H1 (cell line): ENCODE results near the gene INAVA. TPM values are rescaled to one million over a fixed set of nuclear protein-coding genes. Genes with fewer than 3 reads are reported as not detected.

Experiments used
- CTCF ChIA-PET: fragments of 300-600 bp; sonication (Branson Sonifier 250); formaldehyde crosslinking; loops from one replicate; lab custom pipeline; 2021; ENCODE audit not compliant: partially characterized antibody; lab: Charles Lee
- POLR2A ChIA-PET: fragments of 300-600 bp; sonication (Branson Sonifier 250); formaldehyde crosslinking; loops from one replicate; lab custom pipeline; 2021; ENCODE audit warnings: inconsistent platforms; ENCODE audit not compliant: partially characterized antibody; lab: Charles Lee
- DNase-seq, 2 experiments: peaks; one replicate each; pipeline versions ENCODE4 v3.0.0 to v3.0.0-alpha.2; 2010 to 2022; ENCODE audit warnings: low spot score in 2 of 2, low read depth in 1 of 2, mixed read lengths in 1 of 2
- FAIRE-seq: peaks from 2 replicates; lab custom pipeline; 2011; peaks lifted over from hg19 to GRCh38; lab: Jason Lieb, UNC
- H2AFZ ChIP-seq: 2 replicates; pipeline ENCODE4 v1.8.1; 2012; ENCODE audit warnings: low read length, inconsistent platforms
- H2AK5ac ChIP-seq: 2 replicates; pipeline ENCODE4 v1.6.1; 2013; ENCODE audit warnings: low read depth, low read length
- H2BK120ac ChIP-seq: replicated peaks from 2 replicates; pipeline ENCODE3; 2013; ENCODE audit warnings: low read depth, low read length, inconsistent platforms
- H2BK12ac ChIP-seq: 2 replicates; pipeline ENCODE4 v1.6.1; 2013; ENCODE audit warnings: low read depth, low read length
- H2BK15ac ChIP-seq: 2 replicates; pipeline ENCODE4 v1.6.1; 2013; ENCODE audit warnings: low read length
- H2BK20ac ChIP-seq: 2 replicates; pipeline ENCODE4 v1.6.1; 2013; ENCODE audit warnings: low read length
- H2BK5ac ChIP-seq: 2 replicates; pipeline ENCODE4 v1.6.1; 2013; ENCODE audit warnings: low read depth, low read length
- H3K14ac ChIP-seq: 2 replicates; pipeline ENCODE4 v1.6.1; 2013; ENCODE audit warnings: inconsistent platforms; ENCODE audit not compliant: insufficient read length
- H3K18ac ChIP-seq: 2 replicates; pipeline ENCODE4 v1.6.1; 2013; ENCODE audit warnings: low read length; ENCODE audit errors: extremely low read depth
- H3K23ac ChIP-seq: 2 replicates; pipeline ENCODE4 v1.6.1; 2013; ENCODE audit warnings: inconsistent platforms; ENCODE audit not compliant: insufficient read length
- H3K23me2 ChIP-seq: 2 replicates; pipeline ENCODE4 v1.6.1; 2013; ENCODE audit warnings: low read depth, low read length
- H3K27ac ChIP-seq: 2 replicates; pipeline ENCODE4 v1.6.1; 2011; ENCODE audit warnings: low read depth, low read length, inconsistent platforms
- H3K27me3 ChIP-seq, 4 experiments: replicated peaks in 1 of 4; 1 replicate in 1 of 4; 2 replicates in 3 of 4; pipeline versions ENCODE4 v1.6.1 to v1.8.1; 2011 to 2013; ENCODE audit warnings: low read length in 3 of 4, mild to moderate bottlenecking in 3 of 4, inconsistent platforms in 2 of 4, mixed read lengths in 2 of 4, moderate library complexity in 1 of 4; ENCODE audit not compliant: control insufficient read depth in 3 of 4, insufficient read depth in 3 of 4; ENCODE audit errors: extremely low read depth in 1 of 4
- H3K36me3 ChIP-seq, 4 experiments: 2 replicates each; pipeline versions ENCODE4 v1.6.1 to v1.8.1; 2011 to 2013; ENCODE audit warnings: mild to moderate bottlenecking in 4 of 4, low read length in 3 of 4, moderate library complexity in 2 of 4, control low read depth in 1 of 4, inconsistent platforms in 1 of 4; ENCODE audit not compliant: insufficient read depth in 4 of 4, control insufficient read depth in 2 of 4
- H3K4ac ChIP-seq: replicated peaks from 2 replicates; pipeline ENCODE3; 2013; ENCODE audit warnings: low read length, low read depth, mixed read lengths, inconsistent platforms; ENCODE audit not compliant: insufficient read length
- H3K4me1 ChIP-seq, 4 experiments: replicated peaks in 1 of 4; 1 replicate in 1 of 4; 2 replicates in 3 of 4; pipeline versions ENCODE4 v1.6.1 to v1.8.1; 2011 to 2013; ENCODE audit warnings: low read length in 3 of 4, inconsistent platforms in 2 of 4, mixed read lengths in 1 of 4; ENCODE audit not compliant: insufficient read depth in 4 of 4, control insufficient read depth in 3 of 4
- H3K4me2 ChIP-seq, 2 experiments: 2 replicates each; pipeline versions ENCODE4 v1.6.1 to v1.8.1; 2011 to 2013; ENCODE audit warnings: low read depth in 2 of 2, low read length in 2 of 2, control low read depth in 1 of 2, inconsistent platforms in 1 of 2, mild to moderate bottlenecking in 1 of 2; ENCODE audit not compliant: insufficient read depth in 1 of 2
- H3K4me3 ChIP-seq, 4 experiments: fragments of 200-600, 300-600 bp in 1 of 4; sonication (generic), shearing (Covaris generic), sonication (Bioruptor Twin) in 1 of 4; 2 replicates each; pipeline versions ENCODE4 v1.5.1 to v1.8.1; 2011 to 2016; ENCODE audit warnings: low read length in 4 of 4, low read depth in 3 of 4, control low read depth in 2 of 4, inconsistent platforms in 2 of 4, mild to moderate bottlenecking in 2 of 4, mixed read lengths in 1 of 4, moderate library complexity in 1 of 4; ENCODE audit not compliant: insufficient read depth in 2 of 4; ENCODE audit errors: extremely low read depth in 1 of 4
- H3K56ac ChIP-seq: replicated peaks from 2 replicates; pipeline ENCODE3; 2013; ENCODE audit warnings: low read depth, mild to moderate bottlenecking, mixed read lengths, low read length, inconsistent platforms; ENCODE audit not compliant: insufficient read length
- H3K79me1 ChIP-seq: 2 replicates; pipeline ENCODE4 v1.6.1; 2013; ENCODE audit warnings: low read depth, low read length, control low read depth
- H3K79me2 ChIP-seq, 2 experiments: 2 replicates each; pipeline versions ENCODE4 v1.6.1 to v1.8.1; 2012 to 2013; ENCODE audit warnings: low read length in 2 of 2, mild to moderate bottlenecking in 2 of 2, inconsistent platforms in 1 of 2; ENCODE audit not compliant: insufficient read depth in 2 of 2, control insufficient read depth in 1 of 2
- H3K9ac ChIP-seq, 4 experiments: replicated peaks in 1 of 4; 1 replicate in 1 of 4; 2 replicates in 3 of 4; pipeline versions ENCODE4 v1.6.1 to v1.8.1; 2011 to 2013; ENCODE audit warnings: low read depth in 3 of 4, low read length in 3 of 4, control low read depth in 2 of 4, mild to moderate bottlenecking in 2 of 4, moderate library complexity in 2 of 4, inconsistent platforms in 1 of 4; ENCODE audit errors: extremely low read depth in 1 of 4
- H3K9me3 ChIP-seq, 2 experiments: 2 replicates each; pipeline versions ENCODE4 v1.6.1 to v1.8.1; 2012 to 2013; ENCODE audit warnings: mild to moderate bottlenecking in 2 of 2, moderate library complexity in 2 of 2, control low read depth in 1 of 2, inconsistent platforms in 1 of 2, low read depth in 1 of 2, low read length in 1 of 2, mixed read lengths in 1 of 2; ENCODE audit not compliant: insufficient read depth in 2 of 2
- H4K20me1 ChIP-seq, 2 experiments: replicated peaks in 1 of 2; 2 replicates each; pipeline versions ENCODE3 to v1.8.1; 2011 to 2013; ENCODE audit warnings: inconsistent platforms in 2 of 2, low read length in 2 of 2, mild to moderate bottlenecking in 1 of 2; ENCODE audit not compliant: insufficient read depth in 2 of 2, control insufficient read depth in 1 of 2
- H4K5ac ChIP-seq: 2 replicates; pipeline ENCODE4 v1.6.1; 2013; ENCODE audit warnings: low read length, low read depth, mixed read lengths, inconsistent platforms; ENCODE audit not compliant: insufficient read length
- H4K8ac ChIP-seq: 2 replicates; pipeline ENCODE4 v1.8.0; 2013; ENCODE audit warnings: mild to moderate bottlenecking, moderate library complexity, low read length, inconsistent platforms; ENCODE audit not compliant: insufficient read depth; ENCODE audit errors: extremely low read depth
- H4K91ac ChIP-seq: replicated peaks from 2 replicates; pipeline ENCODE3; 2013; ENCODE audit warnings: low read length, mixed read lengths, inconsistent platforms; ENCODE audit not compliant: insufficient read length
- SP4 ChIP-seq: IDR thresholded peaks from 2 replicates; pipeline ENCODE4 v1.6.1; 2012; ENCODE audit warnings: low read length, inconsistent platforms
- WGBS, 2 experiments: shearing (Covaris generic) in 1 of 2; methylation state at CpG; one replicate each; pipeline versions ENCODE4 v1.1.6 to v1.1.7; 2013 to 2015; ENCODE audit warnings: low lambda C conversion rate in 2 of 2, mixed read lengths in 2 of 2, inconsistent platforms in 1 of 2, low coverage in 1 of 2, missing lambda C conversion rate in 1 of 2; ENCODE audit not compliant: insufficient replicate concordance in 2 of 2, insufficient coverage in 1 of 2, insufficient read length in 1 of 2; ENCODE audit errors: extremely low coverage in 1 of 2, missing lambda C conversion rate in 1 of 2; 5-methylcytosine and 5-hydroxymethylcytosine counted together
- polyA plus RNA-seq, 7 experiments: library from polyadenylated mRNA; depleted of rRNA in 3 of 7; stranded (reverse) in 5 of 7; unstranded in 2 of 7; fragments of >200 nt in 5 of 7; fragments of 200-250 nt in 2 of 7; gene quantifications; 1 replicate in 5 of 7; 2 replicates in 1 of 7; 4 replicates in 1 of 7; pipeline versions ENCODE4 v1.2.1 to v1.2.3, GENCODE V29; 2011 to 2013; ENCODE audit warnings: missing spikeins in 2 of 7, mixed read lengths in 2 of 7
- total RNA-seq: library from RNA; stranded (reverse); fragmentation: NEBNext Ultra II Directional; extraction: Animal tissue kit (Norgen Biotek cat#: 25700); gene quantifications from 2 replicates; pipeline ENCODE4 v1.2.1, GENCODE V29; 2021

Gene INAVA
- total and polyA plus RNA-seq, 2 of the 8 experiments (the other 6 are each of a cell fraction or from before 2014, with no cell fraction given): 46.8 to 49.3 TPM

DNA sequence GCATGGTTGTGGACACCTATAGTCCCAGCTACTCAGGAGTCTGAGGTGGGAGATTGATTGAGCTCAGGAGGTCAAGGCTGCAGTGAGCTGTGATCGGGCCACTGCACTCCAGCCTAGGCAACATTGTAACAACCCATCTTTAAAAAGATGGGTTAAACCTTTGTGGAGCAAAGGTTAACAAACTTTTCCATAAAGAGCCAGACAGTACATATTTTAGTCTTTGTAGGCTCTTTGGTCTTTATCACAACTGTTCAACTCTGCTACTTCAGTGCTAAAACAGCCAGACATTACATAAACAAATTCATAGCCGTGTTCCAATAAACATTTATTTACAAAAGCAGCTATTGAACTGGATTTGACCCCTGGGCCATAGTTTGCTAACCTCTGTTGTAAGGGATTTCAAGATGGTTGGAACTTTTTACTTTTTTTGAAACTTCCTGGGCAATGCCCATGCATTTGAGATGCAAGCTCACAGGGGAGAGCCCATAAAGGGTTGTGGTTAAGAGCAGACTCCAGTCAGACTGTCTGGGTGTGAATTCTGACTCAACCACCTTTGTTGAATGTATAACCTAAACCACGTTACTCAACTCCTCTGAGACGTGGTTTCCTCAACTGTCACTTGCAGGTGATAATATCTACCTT is 10.8 kb downstream of the INAVA start:
- Histone ChIP-seq H3K4me2 (no peak overlapping the region), H3K27me3 (no peaks in the 10 kb centered on the region), H3K23me2 (no peaks in the 10 kb centered on the region), H2AK5ac (no peak overlapping the region), H2BK15ac (no peak overlapping the region), H3K4ac (no peak overlapping the region), H3K9ac (no peak overlapping the region), H3K4me1 (no peaks in the 10 kb centered on the region), H3K4me3 (no peak overlapping the region), H4K8ac (no peak overlapping the region), H2BK12ac (no peak overlapping the region), H2BK120ac (no peak overlapping the region), H2AFZ (no peak overlapping the region), H3K18ac (no peak overlapping the region), H2BK5ac (no peak overlapping the region), H4K91ac (no peak overlapping the region), H2BK20ac (no peak overlapping the region), H3K23ac (no peak overlapping the region), H4K20me1 (peaks cover 0 to 3% of the 10 kb centered on the region in 2 experiments), H3K9me3 (no peaks in the 10 kb centered on the region), H3K79me1 (no peaks in the 10 kb centered on the region), H4K5ac (no peak overlapping the region), H3K27ac (no peak overlapping the region), H3K79me2 (no peaks in the 10 kb centered on the region), H3K56ac (no peak overlapping the region), H3K14ac (no peak overlapping the region), H3K36me3 (peaks cover 26 to 66% (median 44%) of the 10 kb centered on the region in 4 experiments; a peak in 7 of 8 replicates)
- DNase-seq: no peak
- WGBS, 2 experiments: 94% methylated on average over 4 of the region's 4 CpGs; no CpG with 5 or more reads in 1 of the 2 experiments
- POLR2A ChIA-PET: interaction anchor here (1.5 to 15.2 kb wide), 4 partner anchors 11 to 57 kb away, joined by 3 to 208 read pairs (median 8); partner anchors contain the start of gene INAVA
- CTCF ChIA-PET: interaction anchor here (1.2 to 3.4 kb wide), 5 partner anchors 10 to 67 kb away, joined by 3 to 17 read pairs (median 7); partner anchors contain the start of gene INAVA
- FAIRE-seq: no peak
- TF ChIP-seq SP4: no peak
